ENCODE data around the gene MRPS22. TPM values are rescaled to one million over a fixed set of nuclear protein-coding genes. Genes with fewer than 3 reads are reported as not detected.

MRPS22 gene
- total RNA-seq, 1 experiment from 2014 or later: 95.1 TPM

DNA sequence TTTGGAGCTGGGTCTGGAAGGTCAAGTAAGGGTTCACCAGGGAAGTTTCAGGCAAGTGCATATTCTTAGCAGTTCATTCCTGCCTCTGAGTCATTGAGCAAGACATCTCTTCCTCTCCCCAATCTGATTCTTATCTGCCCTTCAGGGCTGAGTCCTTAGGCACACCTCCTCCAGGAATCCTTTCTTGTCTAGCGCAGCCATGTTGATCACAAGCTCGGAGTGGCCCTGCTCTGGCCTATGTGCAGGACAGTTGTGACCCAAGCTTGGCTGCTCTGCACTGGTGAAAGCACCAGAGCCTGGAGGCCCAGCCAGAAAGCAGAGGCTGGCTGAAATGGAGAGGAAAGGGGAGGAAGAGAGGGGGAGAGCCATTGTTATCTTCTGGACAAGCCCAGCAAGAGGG is 30.9 kb upstream of the MRPS22 start:
- Histone ChIP-seq H3K79me2 (ENCODE audit: insufficient read depth, low read length) (peaks cover 10% of the 10 kb centered on the region; the same call in 1 of the 2 replicates), H3K36me3 (ENCODE audit: control insufficient read depth in 1 of 2, insufficient read depth in 2 of 2, low read length in 2 of 2) (no peaks in the 10 kb centered on the region), H2AFZ (ENCODE audit: low read depth, low read length, poor library complexity, severe bottlenecking) (no peak overlapping the region), H3K9me3 (ENCODE audit: control insufficient read depth in 1 of 2, insufficient read depth in 1 of 2, low read depth in 1 of 2, low read length in 2 of 2) (no peaks in the 10 kb centered on the region), H3K4me3 (replicated peaks in 1 of 2; ENCODE audit: low read depth in 1 of 2, low read length in 2 of 2) (peak overlapping the region in 1 of 2 experiments; percentile 23; a peak in 2 of 4 replicates), H3K27me3 (ENCODE audit: insufficient read depth, low read length) (no peaks in the 10 kb centered on the region), H3K27ac (ENCODE audit: low read depth, low read length) (peak overlapping the region; percentile 99), H4K20me1 (ENCODE audit: insufficient read depth) (no peaks in the 10 kb centered on the region), H3K4me1 (ENCODE audit: control insufficient read depth in 1 of 2, insufficient read depth in 2 of 2, low read length in 2 of 2) (peaks cover 80 to 97% of the 10 kb centered on the region in 2 experiments), H3K9ac (ENCODE audit: low read length) (peak overlapping the region; percentile 71), H3K9me2 (ENCODE audit: insufficient read depth) (no peaks in the 10 kb centered on the region), H3K4me2 (ENCODE audit: low read length) (peak overlapping the region; percentile 67)
- BruUV-seq (replicated peaks): no TSS peak
- ATAC-seq (peak; percentile 25), DNase-seq (ENCODE audit: low read depth, low spot score) (no peak)
- TF ChIP-seq CBX3 (IDR thresholded peaks at IDR 0.05; ENCODE audit: low read depth) (no peak), YY1 (IDR thresholded peaks at IDR 0.05; ENCODE audit: extremely low read depth, insufficient replicate concordance, low read depth, low read length) (peak; percentile 67)
- ChIA-PET POLR2A (interaction anchor here (15.9 kb wide), 1 partner anchor 12 kb away, joined by 198 read pairs; no protein-coding TSS in a partner anchor), CTCF (interaction anchor here (1.6 to 2.8 kb wide), 3 partner anchors 16 to 397 kb away, joined by 4 to 10 read pairs (median 6); no protein-coding TSS in a partner anchor), RAD21 (ENCODE audit: low non-redundant PET in 1 of 2, low total read pairs in 2 of 2, uncharacterized antibody in 2 of 2, unreplicated experiment in 2 of 2) (interaction anchor here in 1 of 2 experiments (1.0 kb wide), 1 partner anchor 11 kb away, joined by 3 read pairs; no protein-coding TSS in a partner anchor)
- intact Hi-C loops (cut with micrococcal nuclease): loop anchor here (10.0 kb wide), 1 partner anchor 718 kb away; the partner anchor contains the start of gene CEP70

DNA sequence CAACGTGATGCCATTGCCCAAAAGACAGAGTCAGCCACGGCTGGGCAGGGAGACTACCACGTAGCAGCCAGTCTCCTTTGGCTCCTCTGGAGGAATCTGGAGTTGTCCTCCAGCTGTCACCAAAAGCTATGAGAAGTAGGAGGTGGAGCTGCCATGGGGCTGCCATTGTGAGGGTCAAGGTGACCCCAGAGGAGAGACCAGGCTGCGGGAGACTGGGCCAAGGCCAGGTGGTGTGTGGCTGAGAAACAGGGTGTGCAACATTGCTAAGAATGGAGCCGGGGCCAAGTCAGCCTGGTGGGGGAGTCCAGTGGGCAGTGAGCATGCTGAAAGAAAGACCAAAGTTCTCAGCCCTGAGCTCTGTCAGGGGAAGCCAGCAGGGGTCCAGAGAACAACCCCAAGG is 29.9 kb upstream of the MRPS22 start:
- Histone ChIP-seq H3K4me2 (ENCODE audit: low read length) (peak overlapping the region; percentile 67), H3K36me3 (ENCODE audit: control insufficient read depth in 1 of 2, insufficient read depth in 2 of 2, low read length in 2 of 2) (no peaks in the 10 kb centered on the region), H2AFZ (ENCODE audit: low read depth, low read length, poor library complexity, severe bottlenecking) (no peak overlapping the region), H3K4me3 (replicated peaks in 1 of 2; ENCODE audit: low read depth in 1 of 2, low read length in 2 of 2) (no peak overlapping the region), H3K9me3 (ENCODE audit: control insufficient read depth in 1 of 2, insufficient read depth in 1 of 2, low read depth in 1 of 2, low read length in 2 of 2) (no peaks in the 10 kb centered on the region), H3K79me2 (ENCODE audit: insufficient read depth, low read length) (peaks cover 10% of the 10 kb centered on the region; the same call in 1 of the 2 replicates), H3K27me3 (ENCODE audit: insufficient read depth, low read length) (no peaks in the 10 kb centered on the region), H3K9me2 (ENCODE audit: insufficient read depth) (no peaks in the 10 kb centered on the region), H3K27ac (ENCODE audit: low read depth, low read length) (peak overlapping the region; percentile 99), H3K4me1 (ENCODE audit: control insufficient read depth in 1 of 2, insufficient read depth in 2 of 2, low read length in 2 of 2) (peaks cover 80 to 97% of the 10 kb centered on the region in 2 experiments), H3K9ac (ENCODE audit: low read length) (peak overlapping the region; percentile 71), H4K20me1 (ENCODE audit: insufficient read depth) (no peaks in the 10 kb centered on the region)
- TF ChIP-seq CBX3 (IDR thresholded peaks at IDR 0.05; ENCODE audit: low read depth) (no peak), YY1 (IDR thresholded peaks at IDR 0.05; ENCODE audit: extremely low read depth, insufficient replicate concordance, low read depth, low read length) (no peak), TCF7L2 (IDR thresholded peaks at IDR 0.05; ENCODE audit: borderline replicate concordance, extremely low read depth, insufficient read depth, insufficient read length) (no peak), RAD21 (IDR thresholded peaks at IDR 0.05; ENCODE audit: low read depth) (no peak), POLR2AphosphoS5 (IDR thresholded peaks at IDR 0.05; ENCODE audit: low read depth, low read length) (no peak), SRF (IDR thresholded peaks at IDR 0.05; ENCODE audit: low read depth) (no peak), ELF1 (IDR thresholded peaks at IDR 0.05; ENCODE audit: borderline replicate concordance, low read depth) (no peak), CEBPB (IDR thresholded peaks at IDR 0.05; ENCODE audit: low read depth) (no peak), ZNF274 (IDR thresholded peaks at IDR 0.05; ENCODE audit: low read depth, low read length) (no peak)
- ChIA-PET POLR2A (interaction anchor here (15.9 kb wide), 1 partner anchor 13 kb away, joined by 198 read pairs; no protein-coding TSS in a partner anchor), CTCF (interaction anchor here (1.6 to 2.8 kb wide), 3 partner anchors 15 to 398 kb away, joined by 4 to 10 read pairs (median 6); no protein-coding TSS in a partner anchor), RAD21 (ENCODE audit: low non-redundant PET in 1 of 2, low total read pairs in 2 of 2, uncharacterized antibody in 2 of 2, unreplicated experiment in 2 of 2) (no interaction called here)
- ATAC-seq (no peak), DNase-seq (ENCODE audit: low read depth, low spot score) (no peak)
- no TSS peak for BruUV-seq (replicated peaks)
- intact Hi-C loops (cut with micrococcal nuclease): loop anchor here (10.0 kb wide), 1 partner anchor 719 kb away; the partner anchor contains the start of gene CEP70

Measured in HCT116 (cell line).